SK-N-DZ (cell line): ENCODE measurements around the gene MTPN.

Source experiments
- DNase-seq: peaks from one replicate; pipeline ENCODE4 v3.0.0-alpha.2; 2015; ENCODE audit warnings: low spot score
- small RNA-seq, 2 experiments: library from RNA; depleted of rRNA; stranded (forward); fragments of <200 nt; gene quantifications; one replicate each; pipeline ENCODE3, GENCODE V24; 2014

MTPN gene

GRCh38 chr7:135888740-135889139 lies 88.4 kb downstream of the MTPN start:
- DNase-seq, result no peak

DNA sequence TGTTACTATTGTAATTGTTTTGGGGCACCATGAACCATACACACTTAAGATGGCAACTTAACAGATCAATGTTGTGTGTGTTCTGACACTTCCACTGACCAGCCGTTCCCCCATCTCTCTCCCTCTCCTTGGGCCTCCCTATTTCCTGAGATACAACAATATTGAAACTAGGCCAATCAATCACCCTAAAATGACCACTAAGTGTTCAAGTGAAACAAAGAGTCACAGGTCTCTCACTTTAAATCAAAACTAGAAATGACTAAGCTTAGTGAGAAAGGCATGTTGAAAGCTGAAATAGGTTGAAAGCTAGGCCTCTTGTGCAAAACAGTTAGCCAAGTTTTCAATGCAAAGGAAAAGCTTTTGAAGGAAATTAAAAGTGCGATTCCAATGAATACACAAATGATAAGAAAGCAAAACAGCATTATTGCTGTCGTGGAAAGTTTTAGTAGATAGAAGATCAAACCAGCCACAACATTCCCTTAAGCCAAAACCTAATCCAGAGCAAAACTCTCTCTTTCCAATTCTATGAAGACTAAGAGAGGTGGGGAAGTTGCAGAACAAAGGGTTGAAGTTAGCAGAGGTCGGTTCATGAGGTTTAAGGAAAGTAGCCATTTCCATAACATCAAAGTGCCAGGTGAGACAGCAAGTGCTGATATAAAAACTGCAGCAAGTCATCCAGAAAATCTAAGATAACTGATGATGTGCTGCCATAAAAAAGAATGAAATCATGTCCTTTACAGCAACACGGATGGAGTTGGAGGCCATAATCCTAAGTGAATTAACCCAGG lies 90.6 kb downstream of the MTPN start:
- DNase-seq, result no peak

DNA sequence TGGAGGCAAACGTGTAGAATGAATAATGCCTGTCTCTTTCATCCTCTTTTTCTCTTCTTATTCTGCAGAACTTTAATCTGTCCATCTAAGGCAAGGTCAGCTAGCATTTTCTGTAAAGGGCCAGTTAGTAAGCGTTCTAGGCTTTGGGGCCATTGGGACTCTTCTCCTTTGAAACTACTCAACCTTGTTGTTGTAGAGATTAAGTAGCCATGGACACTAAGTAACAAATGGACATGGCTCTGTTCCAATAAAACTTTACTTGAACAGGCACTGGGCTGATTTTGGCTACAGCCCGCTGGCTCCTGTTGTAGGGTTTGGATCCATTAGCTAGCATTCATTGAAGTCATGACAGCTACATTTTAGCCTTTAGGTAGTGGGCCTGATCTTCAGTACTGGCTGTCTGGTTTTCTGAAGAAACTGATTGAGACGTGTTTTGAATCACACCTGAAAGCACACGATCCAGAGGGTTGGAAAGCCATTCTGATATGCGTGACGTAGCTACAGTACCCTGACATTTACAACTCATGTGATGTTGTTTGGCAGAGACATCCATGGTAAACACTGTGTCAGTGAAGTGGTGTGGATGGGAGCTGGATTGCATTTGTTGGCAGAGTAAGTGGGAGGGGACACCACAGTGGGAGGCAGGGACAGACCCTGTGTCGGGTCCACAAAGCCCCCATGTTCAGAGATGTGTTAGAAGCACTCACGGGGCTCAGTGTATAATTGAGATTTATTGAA lies 92.5 kb downstream of the MTPN start:
- no peak for DNase-seq

- no peak for DNase-seq
These were observed 97.9 kb downstream of the MTPN start for GRCh38 chr7:135879233-135879632.

DNA sequence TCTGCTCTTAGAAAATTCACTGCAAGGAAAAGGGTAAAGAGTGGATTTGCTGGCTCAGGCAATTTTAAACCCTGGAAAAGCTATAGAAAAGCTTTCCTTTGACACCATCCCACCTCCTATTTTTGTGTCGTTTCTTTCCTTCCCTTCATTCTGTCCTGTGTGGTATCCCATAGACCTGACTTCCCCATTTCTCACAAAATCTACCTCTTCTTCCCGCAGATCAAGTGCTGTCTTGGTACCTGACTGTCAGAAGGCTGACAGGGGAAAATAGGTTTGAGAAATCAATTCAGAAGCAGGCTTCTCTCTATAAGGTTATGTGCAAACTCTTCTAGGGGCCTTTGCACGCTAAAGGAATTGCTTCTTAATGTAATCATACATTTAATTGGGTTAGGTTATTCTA lies 98.9 kb downstream of the MTPN start:
- DNase-seq, result no peak

- no peak for DNase-seq
These were observed 99.4 kb downstream of the MTPN start for GRCh38 chr7:135877805-135878204.

Small RNA genes within 50 kb of the gene (small RNA-seq; reads per million reads assigned to genes)
- 0 reads per million in 2 experiments for gene RNU6-223P
